Rectal smooth muscle tissue (tissue), 1 donor: ENCODE results near the gene COL12A1.
A peak's percentile ranks its signal among the peaks of the same experiment; 100 is the strongest.
"Not testable (repeated sequence)": the region's sequence is repeated elsewhere in the genome, so short reads cannot be mapped to it uniquely, and the experiment has no call there.

Source experiments
- H3K27ac ChIP-seq: one replicate; pipeline ENCODE4 v1.7.0; 2013; ENCODE audit warnings: low read depth, low read length, inconsistent platforms
- H3K27me3 ChIP-seq: one replicate; pipeline ENCODE4 v1.7.0; 2013; ENCODE audit warnings: low read length; ENCODE audit not compliant: control insufficient read depth, insufficient read depth
- H3K36me3 ChIP-seq: one replicate; pipeline ENCODE4 v1.7.0; 2013; ENCODE audit warnings: low read length; ENCODE audit not compliant: control insufficient read depth, insufficient read depth
- H3K4me1 ChIP-seq: one replicate; pipeline ENCODE4 v1.7.0; 2013; ENCODE audit warnings: low read length; ENCODE audit not compliant: control insufficient read depth, insufficient read depth
- H3K4me3 ChIP-seq: one replicate; pipeline ENCODE4 v1.7.0; 2013; ENCODE audit warnings: low read length
- H3K9ac ChIP-seq: one replicate; pipeline ENCODE4 v1.7.0; 2013; ENCODE audit warnings: low read length

Gene COL12A1

GRCh38 chr6:75196081-75196687, 9.7 kb downstream of the COL12A1 start:
- no peak overlapping the region for H3K27ac ChIP-seq
- no peaks in the 10 kb centered on the region for H3K27me3 ChIP-seq
- no peaks in the 10 kb centered on the region for H3K36me3 ChIP-seq
- no peak overlapping the region for H3K4me3 ChIP-seq
- no peak overlapping the region for H3K9ac ChIP-seq
- peaks cover 4% of the 10 kb centered on the region for H3K4me1 ChIP-seq

- Histone ChIP-seq H3K4me1 (no peaks in the 10 kb centered on the region), H3K36me3 (peaks cover 13% of the 10 kb centered on the region), H3K9ac (no peak overlapping the region), H3K4me3 (no peak overlapping the region), H3K27me3 (no peaks in the 10 kb centered on the region), H3K27ac (no peak overlapping the region)
Measured at GRCh38 chr6:75188221-75188925, 17.5 kb downstream of the COL12A1 start.

DNA sequence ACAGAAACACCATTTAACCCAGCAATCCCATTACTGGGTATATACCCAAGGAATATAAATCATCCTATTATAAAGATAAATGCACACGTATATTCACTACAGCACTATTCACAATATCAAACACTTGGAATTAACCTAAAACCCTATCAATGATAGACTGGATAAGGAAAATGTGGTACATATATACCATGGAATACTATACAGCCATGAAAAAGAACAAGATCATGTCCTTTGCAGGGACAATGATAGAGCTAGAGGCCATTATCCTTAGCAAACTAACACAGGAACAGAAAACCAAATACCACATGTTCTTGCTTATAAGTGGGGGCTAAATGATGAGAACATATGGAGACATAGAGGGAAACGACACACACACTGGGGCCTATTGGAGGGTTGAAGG, 19.3 kb downstream of the COL12A1 start:
- not testable (repeated sequence) for H3K27ac ChIP-seq, H3K27me3 ChIP-seq, H3K4me3 ChIP-seq, H3K4me1 ChIP-seq, H3K9ac ChIP-seq
- peaks cover 15% of the 10 kb centered on the region for H3K36me3 ChIP-seq

- Histone ChIP-seq H3K27me3 (no peaks in the 10 kb centered on the region), H3K4me3 (no peak overlapping the region), H3K9ac (no peak overlapping the region), H3K27ac (no peak overlapping the region), H3K36me3 (peaks cover 11% of the 10 kb centered on the region), H3K4me1 (no peaks in the 10 kb centered on the region)
Measured at GRCh38 chr6:75183099-75183541, 22.7 kb downstream of the COL12A1 start.

DNA sequence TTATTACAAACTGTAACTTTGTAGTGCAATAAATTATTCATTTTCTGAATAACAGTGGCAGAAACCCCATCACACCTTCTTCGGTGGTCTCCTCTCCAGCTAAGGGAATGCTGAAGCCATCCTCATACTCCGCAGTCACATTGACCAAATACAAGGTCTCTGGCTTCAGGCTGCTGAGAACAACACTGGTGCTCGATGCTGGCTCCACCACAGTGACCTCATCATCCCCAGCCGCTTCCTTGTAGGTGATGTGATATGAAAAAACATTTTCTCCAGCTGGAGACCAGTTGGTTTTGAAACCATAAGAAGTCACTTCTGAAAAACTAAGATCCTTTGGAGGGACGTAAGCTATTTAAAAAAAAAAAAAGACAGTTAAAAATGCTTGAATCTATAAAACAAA, 25.0 kb downstream of the COL12A1 start:
- Histone ChIP-seq H3K36me3 (peaks cover 5% of the 10 kb centered on the region), H3K27me3 (no peaks in the 10 kb centered on the region), H3K4me3 (no peak overlapping the region), H3K9ac (no peak overlapping the region), H3K27ac (no peak overlapping the region), H3K4me1 (no peaks in the 10 kb centered on the region)

DNA sequence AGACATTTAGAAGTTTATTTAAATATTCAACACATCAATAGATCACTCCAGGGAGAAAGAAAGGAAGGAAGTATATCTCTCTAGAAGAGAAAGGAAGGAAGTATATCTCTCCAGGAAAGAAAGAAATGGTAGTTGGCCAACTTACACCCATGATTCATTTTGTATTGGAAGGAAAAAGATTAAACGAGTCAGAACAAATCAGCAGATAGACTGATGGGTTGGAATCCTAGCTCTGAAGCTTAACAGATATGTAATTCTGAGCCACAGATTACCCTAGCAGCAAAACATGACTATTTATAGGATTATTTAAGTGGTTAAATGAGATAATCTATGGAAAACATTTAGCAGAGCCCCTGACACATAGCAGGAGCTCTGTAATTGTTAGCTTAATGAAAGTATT, 27.1 kb downstream of the COL12A1 start:
- Histone ChIP-seq H3K27ac (no peak overlapping the region), H3K9ac (no peak overlapping the region), H3K4me1 (no peaks in the 10 kb centered on the region), H3K27me3 (no peaks in the 10 kb centered on the region), H3K4me3 (no peak overlapping the region), H3K36me3 (peaks cover 5% of the 10 kb centered on the region)

DNA sequence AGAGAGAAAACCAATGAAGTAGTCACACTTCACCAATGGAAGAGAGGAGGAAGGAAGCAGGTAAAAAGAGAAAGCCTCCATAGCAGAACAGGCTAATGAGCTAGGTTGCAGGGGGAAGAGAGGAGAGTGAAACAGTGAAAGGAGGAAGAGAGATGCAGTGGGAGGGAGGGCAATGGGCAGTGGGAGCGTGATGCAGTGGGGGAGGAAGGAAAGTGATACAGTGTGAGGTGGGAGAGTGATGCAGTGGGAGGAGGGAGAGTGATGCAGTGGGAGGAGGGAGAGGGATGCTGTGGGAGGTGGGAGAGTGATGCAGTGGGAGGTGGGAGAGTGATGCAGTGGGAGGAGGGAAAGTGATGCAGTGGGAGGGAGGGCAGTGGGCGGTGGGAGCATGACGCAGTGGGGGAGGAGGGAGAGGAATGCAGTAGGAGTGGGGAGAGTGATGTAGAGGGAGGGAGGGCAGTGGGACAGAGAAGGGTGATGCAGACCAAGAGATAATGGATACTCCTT, 29.7 kb downstream of the COL12A1 start:
- H3K9ac ChIP-seq, result no peak overlapping the region
- H3K27ac ChIP-seq, result no peak overlapping the region
- no peak overlapping the region for H3K4me3 ChIP-seq
- H3K4me1 ChIP-seq, result peaks cover 8% of the 10 kb centered on the region
- H3K36me3 ChIP-seq, result no peaks in the 10 kb centered on the region
- H3K27me3 ChIP-seq, result no peaks in the 10 kb centered on the region

GRCh38 chr6:75171986-75172385, 33.9 kb downstream of the COL12A1 start:
- Histone ChIP-seq H3K4me1 (peaks cover 20% of the 10 kb centered on the region), H3K27ac (peak overlapping the region; percentile 30), H3K27me3 (no peaks in the 10 kb centered on the region), H3K36me3 (no peaks in the 10 kb centered on the region), H3K4me3 (no peak overlapping the region), H3K9ac (no peak overlapping the region)

DNA sequence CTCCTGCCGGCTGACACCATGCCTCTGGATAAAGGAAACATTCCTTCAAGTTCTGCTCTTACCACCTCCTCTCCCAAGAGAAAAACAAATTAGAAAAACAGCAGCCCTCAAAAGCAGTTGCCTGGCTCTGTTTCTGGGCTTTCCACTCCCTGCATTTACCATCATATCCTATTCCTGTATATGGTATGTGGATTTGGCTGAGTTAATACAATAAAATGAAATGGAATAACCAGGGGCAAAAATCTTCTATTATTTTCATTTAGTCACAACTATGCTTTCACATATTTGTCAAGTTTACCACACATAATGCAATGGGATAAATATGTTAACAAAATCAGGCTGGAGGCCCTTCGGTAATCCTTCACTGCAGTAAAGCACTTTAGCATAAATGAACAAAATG, 34.3 kb downstream of the COL12A1 start:
- Histone ChIP-seq H3K4me3 (no peak overlapping the region), H3K27me3 (no peaks in the 10 kb centered on the region), H3K36me3 (no peaks in the 10 kb centered on the region), H3K9ac (no peak overlapping the region), H3K4me1 (peaks cover 20% of the 10 kb centered on the region), H3K27ac (peak overlapping the region; percentile 30)

DNA sequence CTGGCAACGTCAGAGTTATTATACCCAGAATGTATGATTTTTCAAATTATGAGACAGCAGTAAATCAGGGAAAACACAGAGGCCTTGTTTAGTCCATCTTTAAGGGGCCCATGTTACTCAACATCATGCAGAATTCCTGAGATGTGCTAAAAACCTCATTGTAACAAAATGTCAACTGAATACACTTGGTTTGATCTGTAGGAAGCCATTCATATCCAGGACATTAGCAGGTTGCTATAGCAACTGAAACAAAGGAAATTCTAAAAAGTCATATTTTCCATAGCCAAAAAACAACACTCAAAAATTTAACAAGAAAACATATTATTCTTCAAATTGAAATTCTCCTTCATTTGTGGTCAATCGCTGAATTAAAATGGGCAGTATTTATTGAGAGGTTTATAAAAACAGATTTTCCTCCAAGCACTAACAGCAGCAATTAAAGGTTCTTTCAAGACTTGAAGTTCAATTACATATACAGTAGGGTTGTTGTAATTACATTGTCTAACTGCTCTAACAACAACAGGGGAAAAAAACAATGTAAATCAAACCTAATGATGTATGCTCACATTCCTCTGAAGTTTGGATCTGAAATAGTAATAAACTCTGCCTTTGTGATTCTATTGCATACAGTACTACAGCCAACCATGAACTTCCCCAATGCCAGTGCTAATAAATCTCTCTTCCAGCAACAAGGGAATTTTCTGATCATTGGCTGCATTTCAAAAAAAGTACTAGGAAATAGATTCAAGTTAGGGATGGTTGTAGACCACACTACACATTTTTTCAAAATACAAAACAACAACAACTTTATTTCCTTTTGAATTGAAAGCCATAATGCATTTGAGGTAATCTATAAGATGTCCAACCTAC, 34.9 kb downstream of the COL12A1 start:
- Histone ChIP-seq H3K27me3 (no peaks in the 10 kb centered on the region), H3K4me1 (peaks cover 20% of the 10 kb centered on the region), H3K4me3 (no peak overlapping the region), H3K9ac (no peak overlapping the region), H3K27ac (peak overlapping the region; percentile 37), H3K36me3 (no peaks in the 10 kb centered on the region)

DNA sequence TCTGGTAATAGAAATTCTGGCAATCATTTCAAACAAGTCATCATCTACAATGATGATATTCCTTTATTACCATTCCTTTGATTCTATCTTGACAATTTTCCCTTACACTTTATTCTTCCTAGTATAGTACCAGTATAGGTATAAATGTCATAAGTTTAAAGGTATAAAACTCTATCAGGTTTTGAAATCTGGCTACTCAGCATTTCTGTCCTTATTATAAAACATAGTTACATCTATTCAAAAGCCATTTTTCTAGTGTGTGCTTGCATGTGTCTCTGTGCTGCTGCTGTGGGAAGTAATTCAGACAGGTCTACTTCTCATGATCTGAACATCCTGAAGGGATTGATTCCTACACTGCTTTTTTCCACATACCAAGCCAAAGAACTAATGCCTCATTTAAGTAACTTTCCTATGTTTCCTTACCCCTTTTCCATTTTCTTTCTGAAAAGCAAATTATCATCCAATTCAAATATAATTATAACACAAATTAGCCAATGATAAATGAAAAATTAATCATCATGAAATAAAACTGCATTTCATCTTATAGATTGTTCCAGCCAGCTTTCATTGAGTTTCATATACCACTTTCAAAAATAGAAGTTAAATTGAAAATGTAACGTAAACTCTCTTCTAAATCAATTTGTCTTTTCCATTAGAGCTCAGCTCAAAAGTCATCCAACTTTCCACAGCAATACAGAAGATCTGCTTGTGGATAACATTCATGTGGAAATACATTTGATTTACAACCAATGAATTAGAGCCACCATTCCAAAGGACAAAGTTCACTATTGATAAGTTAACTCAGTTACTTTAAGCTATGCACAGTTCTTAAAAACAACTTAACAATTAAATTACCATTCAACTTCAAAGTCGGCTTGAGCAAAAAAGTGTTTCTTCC, 35.9 kb downstream of the COL12A1 start:
- H3K4me3 ChIP-seq, result no peak overlapping the region
- no peaks in the 10 kb centered on the region for H3K36me3 ChIP-seq
- peaks cover 20% of the 10 kb centered on the region for H3K4me1 ChIP-seq
- H3K9ac ChIP-seq, result no peak overlapping the region
- H3K27ac ChIP-seq, result no peak overlapping the region
- no peaks in the 10 kb centered on the region for H3K27me3 ChIP-seq
